ENCODE data around the gene PRR18. TPM values are rescaled to one million over a fixed set of nuclear protein-coding genes. Genes with fewer than 3 reads are reported as not detected.

The PRR18 gene
- total and polyA plus RNA-seq, 2 of the 13 experiments (the other 11 are each of a cell fraction or from before 2014, with no cell fraction given) = 0.04 TPM

- H3K36me3 ChIP-seq (replicated peaks in 1 of 2; ENCODE audit: control insufficient read depth in 1 of 2, insufficient read depth in 2 of 2, low read length in 2 of 2) = no peaks in the 10 kb centered on the region
- DNase-seq (ENCODE audit: low spot score) = no peak
- TF ChIP-seq ZNF18 (CRISPR knock-in tag; IDR thresholded peaks at IDR 0.05; ENCODE audit: insufficient replicate concordance) (no peak), MNT (IDR thresholded peaks at IDR 0.05) (peak; percentile 90)
- no peak overlapping the region for H3K4me3 ChIP-seq (replicated peaks in 1 of 3; ENCODE audit: insufficient read depth in 1 of 3, low read depth in 2 of 3, low read length in 3 of 3)
- no peak overlapping the region for H3K9ac ChIP-seq (ENCODE audit: insufficient read depth, low read depth, low read length)
- FAIRE-seq = no peak
- H3K4me2 ChIP-seq (ENCODE audit: low read depth, low read length) = no peak overlapping the region
- no peaks in the 10 kb centered on the region for H4K20me1 ChIP-seq (ENCODE audit: insufficient read depth, low read length)
- intact Hi-C loops (cut with micrococcal nuclease; ENCODE audit: unreplicated experiment) (loop anchor here (2.0 to 10.0 kb wide), 3 partner anchors 39 to 191 kb away; no protein-coding TSS in a partner anchor), in situ Hi-C loops (cut with HindIII; ENCODE audit: extremely low pct_ligation_motif_present, low pct_unique_long_range_greater_than_20kb) (no loop called here)
- H3K4me1 ChIP-seq (ENCODE audit: insufficient read depth, low read length) = peaks cover 7% of the 10 kb centered on the region; the same call in 1 of the 2 replicates
- 1% methylated on average over 4 of the region's 4 CpGs for WGBS (ENCODE audit: low lambda C conversion rate)
- CTCF ChIA-PET (ENCODE audit: low intra/inter-chr PET ratio, low total read pairs) = no interaction called here
- POLR2A ChIA-PET = no interaction called here
- no peak for ATAC-seq
- H3K27me3 ChIP-seq (ENCODE audit: control insufficient read depth in 1 of 2, insufficient read depth in 2 of 2, low read length in 2 of 2) = peaks cover 9 to 33% of the 10 kb centered on the region in 2 experiments
- no TSS peak for BruUV-seq (replicated peaks)
- no peak overlapping the region for H2AFZ ChIP-seq (ENCODE audit: low read length)
- H3K27ac ChIP-seq (ENCODE audit: extremely low read length, insufficient read depth, low read length) = no peak overlapping the region
- H3K79me2 ChIP-seq (ENCODE audit: insufficient read depth, low read length) = no peaks in the 10 kb centered on the region
- no peaks in the 10 kb centered on the region for H3K9me3 ChIP-seq (ENCODE audit: low read length)
Measured at GRCh38 chr6:166274163-166274562, 34.0 kb downstream of the PRR18 start.

DNA sequence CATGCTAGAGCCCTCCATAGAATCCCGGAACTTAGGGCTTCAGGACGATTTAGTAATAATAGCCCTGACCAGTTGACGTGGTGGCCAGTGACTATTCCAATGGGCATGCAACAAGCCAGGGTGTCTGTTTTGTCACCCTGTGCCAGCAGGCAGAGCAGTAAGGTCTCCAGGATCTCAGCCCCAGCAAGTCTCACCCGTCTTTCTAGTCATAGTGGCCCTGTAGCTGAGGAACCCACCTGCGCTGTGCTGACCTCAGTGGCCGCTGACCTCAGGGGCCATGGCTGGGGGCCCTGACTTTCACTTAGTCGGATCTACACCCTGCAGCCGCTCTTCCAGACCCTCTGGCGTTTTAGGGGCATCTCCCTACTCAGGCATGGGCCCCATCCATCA, 36.8 kb downstream of the PRR18 start:
- in situ Hi-C loops (cut with HindIII; ENCODE audit: extremely low pct_ligation_motif_present, low pct_unique_long_range_greater_than_20kb) = no loop called here
- intact Hi-C loops (cut with micrococcal nuclease; ENCODE audit: unreplicated experiment) = loop anchor here (10.0 kb wide), 1 partner anchor 193 kb away; no protein-coding TSS in a partner anchor
- no peak overlapping the region for H2AFZ ChIP-seq (ENCODE audit: low read length)
- DNase-seq (ENCODE audit: low spot score) = no peak
- ChIA-PET CTCF (ENCODE audit: low intra/inter-chr PET ratio, low total read pairs) (no interaction called here), POLR2A (no interaction called here)
- BruUV-seq (replicated peaks) = no TSS peak
- peaks cover 12 to 55% of the 10 kb centered on the region in 2 experiments for H3K27me3 ChIP-seq (ENCODE audit: control insufficient read depth in 1 of 2, insufficient read depth in 2 of 2, low read length in 2 of 2)
- no peak overlapping the region for H3K4me3 ChIP-seq (replicated peaks in 1 of 3; ENCODE audit: insufficient read depth in 1 of 3, low read depth in 2 of 3, low read length in 3 of 3)
- no peak overlapping the region for H3K27ac ChIP-seq (ENCODE audit: extremely low read length, insufficient read depth, low read length)
- no peak for ATAC-seq
- TF ChIP-seq, protein P1, sequence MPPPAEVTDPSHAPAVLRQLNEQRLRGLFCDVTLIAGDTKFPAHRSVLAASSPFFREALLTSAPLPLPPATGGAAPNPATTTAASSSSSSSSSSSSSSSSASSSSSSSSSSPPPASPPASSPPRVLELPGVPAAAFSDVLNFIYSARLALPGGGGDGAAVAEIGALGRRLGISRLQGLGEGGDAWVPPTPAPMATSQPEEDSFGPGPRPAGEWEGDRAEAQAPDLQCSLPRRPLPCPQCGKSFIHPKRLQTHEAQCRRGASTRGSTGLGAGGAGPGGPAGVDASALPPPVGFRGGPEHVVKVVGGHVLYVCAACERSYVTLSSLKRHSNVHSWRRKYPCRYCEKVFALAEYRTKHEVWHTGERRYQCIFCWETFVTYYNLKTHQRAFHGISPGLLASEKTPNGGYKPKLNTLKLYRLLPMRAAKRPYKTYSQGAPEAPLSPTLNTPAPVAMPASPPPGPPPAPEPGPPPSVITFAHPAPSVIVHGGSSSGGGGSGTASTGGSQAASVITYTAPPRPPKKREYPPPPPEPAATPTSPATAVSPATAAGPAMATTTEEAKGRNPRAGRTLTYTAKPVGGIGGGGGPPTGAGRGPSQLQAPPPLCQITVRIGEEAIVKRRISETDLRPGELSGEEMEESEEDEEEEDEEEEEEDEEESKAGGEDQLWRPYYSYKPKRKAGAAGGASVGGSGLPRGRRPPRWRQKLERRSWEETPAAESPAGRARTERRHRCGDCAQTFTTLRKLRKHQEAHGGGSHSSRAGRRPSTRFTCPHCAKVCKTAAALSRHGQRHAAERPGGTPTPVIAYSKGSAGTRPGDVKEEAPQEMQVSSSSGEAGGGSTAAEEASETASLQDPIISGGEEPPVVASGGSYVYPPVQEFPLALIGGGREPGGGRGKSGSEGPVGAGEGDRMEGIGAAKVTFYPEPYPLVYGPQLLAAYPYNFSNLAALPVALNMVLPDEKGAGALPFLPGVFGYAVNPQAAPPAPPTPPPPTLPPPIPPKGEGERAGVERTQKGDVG (CRISPR knock-in tag; IDR thresholded peaks at IDR 0.05; ENCODE audit: borderline replicate concordance) = no peak
- no peak for TF ChIP-seq RFXANK (CRISPR knock-in tag; IDR thresholded peaks at IDR 0.05)
- H3K9me3 ChIP-seq (ENCODE audit: low read length) = no peaks in the 10 kb centered on the region
- H3K4me1 ChIP-seq (ENCODE audit: insufficient read depth, low read length) = peaks cover 6% of the 10 kb centered on the region; the same call in 1 of the 2 replicates
- no peak overlapping the region for H3K9ac ChIP-seq (ENCODE audit: insufficient read depth, low read depth, low read length)
- no peaks in the 10 kb centered on the region for H4K20me1 ChIP-seq (ENCODE audit: insufficient read depth, low read length)
- H3K4me2 ChIP-seq (ENCODE audit: low read depth, low read length) = no peak overlapping the region
- FAIRE-seq = no peak
- H3K79me2 ChIP-seq (ENCODE audit: insufficient read depth, low read length) = no peaks in the 10 kb centered on the region
- no peaks in the 10 kb centered on the region for H3K36me3 ChIP-seq (replicated peaks in 1 of 2; ENCODE audit: control insufficient read depth in 1 of 2, insufficient read depth in 2 of 2, low read length in 2 of 2)
- 57% methylated on average over 5 of the region's 9 CpGs for WGBS (ENCODE audit: low lambda C conversion rate)

All from HepG2 (cell line).